Small intestine (tissue), 7 donors: ENCODE measurements around the gene ZFP36. TPM values are rescaled to one million over a fixed set of nuclear protein-coding genes. Genes with fewer than 3 reads are reported as not detected.

Experiments
- DNase-seq, 2 donors: peaks; one replicate each; pipeline versions ENCODE4 v3.0.0 to v3.0.0-alpha.2; 2013
- FAIRE-seq: peaks from 2 replicates; lab custom pipeline; 2012; peaks lifted over from hg19 to GRCh38; lab: Jason Lieb, UNC
- H3K27ac ChIP-seq, 3 donors: one replicate each; pipeline ENCODE4 v1.5.1; 2013; ENCODE audit warnings: low read length in 2 of 3, mild to moderate bottlenecking in 2 of 3, control low read depth in 1 of 3, inconsistent platforms in 1 of 3, low read depth in 1 of 3, moderate library complexity in 1 of 3
- H3K27me3 ChIP-seq, 3 donors: one replicate each; pipeline ENCODE4 v1.6.1; 2013; ENCODE audit warnings: low read length in 3 of 3, inconsistent platforms in 1 of 3; ENCODE audit not compliant: control insufficient read depth in 3 of 3, insufficient read depth in 3 of 3
- H3K36me3 ChIP-seq, 3 donors: one replicate each; pipeline ENCODE4 v1.6.1; 2013; ENCODE audit warnings: low read length in 3 of 3, inconsistent platforms in 1 of 3, low read depth in 1 of 3, mild to moderate bottlenecking in 1 of 3, moderate library complexity in 1 of 3; ENCODE audit not compliant: control insufficient read depth in 3 of 3, insufficient read depth in 2 of 3
- H3K4me1 ChIP-seq, 3 donors: one replicate each; pipeline ENCODE4 v1.6.1; 2013; ENCODE audit warnings: low read length in 2 of 3, inconsistent platforms in 1 of 3, low read depth in 1 of 3, mild to moderate bottlenecking in 1 of 3, moderate library complexity in 1 of 3; ENCODE audit not compliant: control insufficient read depth in 3 of 3, insufficient read depth in 2 of 3
- H3K4me3 ChIP-seq, 3 donors: one replicate each; pipeline ENCODE4 v1.5.1; 2013; ENCODE audit warnings: low read length in 3 of 3, control low read depth in 1 of 3, inconsistent platforms in 1 of 3, low read depth in 1 of 3, mild to moderate bottlenecking in 1 of 3, moderate library complexity in 1 of 3
- H3K9me3 ChIP-seq, 2 donors: one replicate each; pipeline ENCODE4 v1.6.1; 2013; ENCODE audit warnings: low read depth in 1 of 2, low read length in 1 of 2; ENCODE audit not compliant: control insufficient read depth in 2 of 2, insufficient read depth in 1 of 2
- WGBS, 3 donors: extraction: QIAGEN DNeasy Blood & Tissue Kit; methylation state at CpG; one replicate each; pipeline ENCODE4 v1.1.7; 2013; 5-methylcytosine and 5-hydroxymethylcytosine counted together
- polyA plus RNA-seq, 4 donors: library from polyadenylated mRNA; stranded (reverse) in 3 of 4; unstranded in 1 of 4; fragments of 200-250 nt in 3 of 4; fragments of 120-200 nt in 1 of 4; gene quantifications; one replicate each; pipeline versions ENCODE4 v1.2.1 to v1.2.3, GENCODE V29; 2013
- donor health status: healthy with polysubstance abuse.
- donor health status: control.
- donor health status: control.
- donor health status: Bipolar disorder and iron deficiency.
- donor health status: healthy.

ZFP36 gene
- polyA plus RNA-seq, 4 donors = 104 to 365 (median 195) TPM

- WGBS, 3 donors = 60 to 65% (median 63%) methylated on average over 13 of the region's 13 CpGs
- Histone ChIP-seq H3K27ac (peak overlapping the region in 2 of 3 donors; percentile 97 to 98), H3K4me3 (peak overlapping the region; percentile 68 to 96 (median 74)), H3K9me3 (no peaks in the 10 kb centered on the region), H3K27me3 (no peaks in the 10 kb centered on the region), H3K4me1 (peaks cover 0 to 15% (median 2%) of the 10 kb centered on the region in 3 donors), H3K36me3 (peaks cover 7 to 66% (median 8%) of the 10 kb centered on the region in 3 donors)
- no peak for FAIRE-seq
- no peak for DNase-seq
Observed at GRCh38 chr19:39389631-39390414, 16.8 kb upstream of the ZFP36 start.

- Histone ChIP-seq H3K27ac (peak overlapping the region; percentile 72 to 98 (median 97)), H3K27me3 (no peaks in the 10 kb centered on the region), H3K36me3 (peaks cover 4 to 66% (median 10%) of the 10 kb centered on the region in 3 donors), H3K4me3 (peak overlapping the region; percentile 68 to 96 (median 74)), H3K9me3 (no peaks in the 10 kb centered on the region), H3K4me1 (peaks cover 0 to 15% (median 2%) of the 10 kb centered on the region in 3 donors)
- FAIRE-seq (no peak), DNase-seq (peak in 1 of 2 donors; percentile 66)
- 0 to 2% (median 0%) methylated on average over 10 of the region's 10 CpGs for WGBS, 3 donors
Observed at GRCh38 chr19:39390451-39390750, 16.2 kb upstream of the ZFP36 start.

GRCh38 chr19:39390751-39391437 is 15.8 kb upstream of the ZFP36 start, which contains the start of the genes MED29 and PAF1:
TSS of gene MED29 (plus strand) at chr19:39391378. CDS start at chr19:39391423, 45 bp downstream.
TSS of gene PAF1 (minus strand) at chr19:39391106. CDS start at chr19:39390864, 242 bp downstream.
- no peaks in the 10 kb centered on the region for H3K9me3 ChIP-seq
- peak; percentile 99 to 100 for DNase-seq
- WGBS, 3 donors = 0 to 1% (median 0%) methylated on average over 60 of the region's 60 CpGs
- FAIRE-seq = peak; percentile 80
- H3K27ac ChIP-seq = peak within 1 kb of the TSS; percentile 72 to 98 (median 97)
- peaks cover 1 to 64% (median 11%) of the 10 kb centered on the region in 3 donors for H3K36me3 ChIP-seq
- peaks cover 0 to 15% (median 2%) of the 10 kb centered on the region in 3 donors for H3K4me1 ChIP-seq
- H3K4me3 ChIP-seq = peak within 1 kb of the TSS; percentile 68 to 96 (median 74)
- H3K27me3 ChIP-seq = no peaks in the 10 kb centered on the region

- peaks cover 13 to 52% (median 18%) of the 10 kb centered on the region in 3 donors for H3K4me1 ChIP-seq
- H3K27ac ChIP-seq = peak overlapping the region; percentile 91 to 100 (median 98)
- peak overlapping the region in 1 of 3 donors; percentile 24 for H3K4me3 ChIP-seq
- H3K36me3 ChIP-seq = peaks cover 0 to 58% (median 4%) of the 10 kb centered on the region in 3 donors
- peaks cover 0 to 6% of the 10 kb centered on the region in 2 donors for H3K9me3 ChIP-seq
- H3K27me3 ChIP-seq = no peaks in the 10 kb centered on the region
- DNase-seq (peak; percentile 96 to 98), FAIRE-seq (no peak)
- 23 to 28% (median 26%) methylated on average over 16 to 17 of the region's 17 CpGs for WGBS, 3 donors
Observed at GRCh38 chr19:39397360-39398296, 9.0 kb upstream of the ZFP36 start.

- FAIRE-seq (no peak), DNase-seq (peak; percentile 83 to 96)
- H3K4me3 ChIP-seq = peak overlapping the region in 1 of 3 donors; percentile 24
- H3K27ac ChIP-seq = peak overlapping the region; percentile 91 to 100 (median 98)
- H3K9me3 ChIP-seq = peaks cover 0 to 6% of the 10 kb centered on the region in 2 donors
- no peaks in the 10 kb centered on the region for H3K27me3 ChIP-seq
- peaks cover 0 to 55% (median 4%) of the 10 kb centered on the region in 3 donors for H3K36me3 ChIP-seq
- 26 to 51% (median 45%) methylated on average over 11 of the region's 11 CpGs for WGBS, 3 donors
- peaks cover 17 to 59% (median 18%) of the 10 kb centered on the region in 3 donors for H3K4me1 ChIP-seq
Observed at GRCh38 chr19:39398297-39398864, 8.3 kb upstream of the ZFP36 start.

GRCh38 chr19:39399668-39400050 is 7.0 kb upstream of the ZFP36 start:
- FAIRE-seq = no peak
- Histone ChIP-seq H3K4me1 (peaks cover 17 to 68% (median 18%) of the 10 kb centered on the region in 3 donors), H3K9me3 (peaks cover 0 to 6% of the 10 kb centered on the region in 2 donors), H3K36me3 (peaks cover 0 to 45% (median 3%) of the 10 kb centered on the region in 3 donors), H3K4me3 (no peak overlapping the region), H3K27me3 (no peaks in the 10 kb centered on the region), H3K27ac (peak overlapping the region; percentile 72 to 100 (median 100))
- DNase-seq = no peak
- WGBS, 3 donors = 93 to 96% (median 96%) methylated on average over 4 of the region's 4 CpGs

GRCh38 chr19:39400061-39400460 is 6.6 kb upstream of the ZFP36 start:
- Histone ChIP-seq H3K4me3 (no peak overlapping the region), H3K27me3 (no peaks in the 10 kb centered on the region), H3K27ac (peak overlapping the region; percentile 72 to 100 (median 100)), H3K9me3 (peaks cover 0 to 6% of the 10 kb centered on the region in 2 donors), H3K36me3 (peaks cover 0 to 41% (median 3%) of the 10 kb centered on the region in 3 donors), H3K4me1 (peaks cover 17 to 72% (median 22%) of the 10 kb centered on the region in 3 donors)
- FAIRE-seq (no peak), DNase-seq (no peak)
- 75 to 80% (median 79%) methylated on average over 4 of the region's 4 CpGs for WGBS, 3 donors
